ENCODE results near the gene HOXD3.

DNA sequence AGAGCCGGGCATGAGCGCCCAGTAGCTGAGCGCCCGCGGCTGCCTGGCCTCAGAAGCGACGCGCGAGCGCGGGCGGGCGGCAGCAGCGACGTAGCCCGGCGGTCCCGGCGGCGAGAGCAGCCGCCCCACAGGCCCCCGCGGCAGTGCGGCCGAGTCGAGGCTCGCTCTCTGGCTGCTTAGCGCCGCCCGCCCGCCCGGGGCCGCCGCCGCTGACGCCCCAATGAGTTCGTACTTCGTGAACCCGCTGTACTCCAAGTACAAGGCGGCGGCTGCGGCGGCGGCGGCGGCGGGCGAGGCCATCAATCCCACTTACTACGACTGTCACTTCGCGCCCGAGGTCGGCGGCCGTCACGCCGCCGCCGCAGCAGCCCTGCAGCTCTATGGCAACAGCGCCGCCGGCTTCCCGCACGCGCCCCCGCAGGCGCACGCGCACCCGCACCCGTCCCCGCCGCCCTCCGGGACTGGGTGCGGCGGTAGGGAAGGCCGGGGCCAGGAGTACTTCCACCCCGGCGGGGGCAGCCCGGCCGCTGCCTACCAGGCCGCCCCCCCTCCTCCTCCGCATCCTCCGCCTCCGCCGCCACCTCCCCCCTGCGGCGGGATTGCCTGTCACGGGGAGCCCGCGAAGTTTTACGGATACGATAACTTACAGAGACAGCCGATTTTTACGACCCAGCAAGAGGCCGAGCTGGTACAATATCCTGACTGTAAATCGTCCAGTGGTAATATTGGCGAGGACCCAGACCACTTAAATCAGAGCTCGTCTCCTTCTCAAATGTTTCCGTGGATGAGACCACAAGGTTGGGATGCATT is 26.8 kb upstream of the HOXD3 start:
- TF ChIP-seq, protein P1, sequence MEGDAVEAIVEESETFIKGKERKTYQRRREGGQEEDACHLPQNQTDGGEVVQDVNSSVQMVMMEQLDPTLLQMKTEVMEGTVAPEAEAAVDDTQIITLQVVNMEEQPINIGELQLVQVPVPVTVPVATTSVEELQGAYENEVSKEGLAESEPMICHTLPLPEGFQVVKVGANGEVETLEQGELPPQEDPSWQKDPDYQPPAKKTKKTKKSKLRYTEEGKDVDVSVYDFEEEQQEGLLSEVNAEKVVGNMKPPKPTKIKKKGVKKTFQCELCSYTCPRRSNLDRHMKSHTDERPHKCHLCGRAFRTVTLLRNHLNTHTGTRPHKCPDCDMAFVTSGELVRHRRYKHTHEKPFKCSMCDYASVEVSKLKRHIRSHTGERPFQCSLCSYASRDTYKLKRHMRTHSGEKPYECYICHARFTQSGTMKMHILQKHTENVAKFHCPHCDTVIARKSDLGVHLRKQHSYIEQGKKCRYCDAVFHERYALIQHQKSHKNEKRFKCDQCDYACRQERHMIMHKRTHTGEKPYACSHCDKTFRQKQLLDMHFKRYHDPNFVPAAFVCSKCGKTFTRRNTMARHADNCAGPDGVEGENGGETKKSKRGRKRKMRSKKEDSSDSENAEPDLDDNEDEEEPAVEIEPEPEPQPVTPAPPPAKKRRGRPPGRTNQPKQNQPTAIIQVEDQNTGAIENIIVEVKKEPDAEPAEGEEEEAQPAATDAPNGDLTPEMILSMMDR (IDR thresholded peaks at IDR 0.05; ENCODE audit: low read depth, low read length), result no peak
- no peak for TF ChIP-seq POLR2A (IDR thresholded peaks at IDR 0.05; ENCODE audit: extremely low read depth, insufficient read length)
- TF ChIP-seq, protein P2, sequence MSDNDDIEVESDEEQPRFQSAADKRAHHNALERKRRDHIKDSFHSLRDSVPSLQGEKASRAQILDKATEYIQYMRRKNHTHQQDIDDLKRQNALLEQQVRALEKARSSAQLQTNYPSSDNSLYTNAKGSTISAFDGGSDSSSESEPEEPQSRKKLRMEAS (IDR thresholded peaks at IDR 0.05; ENCODE audit: low read depth, low read length), result no peak
